WTC11 (cell line): Measurements from ENCODE around the gene SIRT3. TPM values are rescaled to one million over a fixed set of nuclear protein-coding genes. Genes with fewer than 3 reads are reported as not detected.

Experiments used
- ATAC-seq: fragments of 200-7000 bp; cut with Tn5 transposase; 2 replicates; pipeline ENCODE4 v1.10.0; 2021; ENCODE audit warnings: mild to moderate bottlenecking, moderate library complexity
- CTCF ChIA-PET: fragments of 300-600 bp; sonication (Branson Sonifier 250); formaldehyde crosslinking; loops from one replicate; lab custom pipeline; 2021; ENCODE audit warnings: antibody characterized with exemption; lab: Charles Lee
- POLR2A ChIA-PET: fragments of 350-600 bp; sonication (Branson Sonifier 250); formaldehyde crosslinking; loops from one replicate; lab custom pipeline; 2021; ENCODE audit warnings: antibody characterized with exemption; lab: Charles Lee
- DNase-seq: peaks from one replicate; pipeline ENCODE4 v3.0.0; 2021; ENCODE audit warnings: low spot score
- H3K27ac Mint-ChIP-seq: 2 replicates; pipeline ENCODE4 v1.8.0; 2021; ENCODE audit warnings: mixed read lengths
- H3K27me3 Mint-ChIP-seq: 2 replicates; pipeline ENCODE4 v1.8.0; 2021; ENCODE audit warnings: low read depth, mild to moderate bottlenecking, moderate library complexity, mixed read lengths
- H3K36me3 Mint-ChIP-seq: 2 replicates; pipeline ENCODE4 v1.8.0; 2021; ENCODE audit warnings: mixed read lengths
- H3K4me1 Mint-ChIP-seq: 2 replicates; pipeline ENCODE4 v1.8.0; 2022; ENCODE audit warnings: mixed read lengths
- H3K4me3 Mint-ChIP-seq: 2 replicates; pipeline ENCODE4 v1.8.0; 2021; ENCODE audit warnings: mild to moderate bottlenecking, moderate library complexity, mixed read lengths
- H3K9me3 Mint-ChIP-seq: 2 replicates; pipeline ENCODE4 v1.8.0; 2021; ENCODE audit warnings: mixed read lengths
- ATF2 ChIP-seq: sonication (generic); formaldehyde crosslinking; IDR thresholded peaks from 2 replicates; pipeline ENCODE4 v1.8.1; 2022; ENCODE audit warnings: low read depth, missing genetic modification reagents, borderline replicate concordance
- CREB1 ChIP-seq: sonication (generic); formaldehyde crosslinking; IDR thresholded peaks from 2 replicates; pipeline ENCODE4 v1.8.0; 2023; ENCODE audit warnings: mild to moderate bottlenecking, missing genetic modification reagents
- FOXP1 ChIP-seq: sonication (generic); formaldehyde crosslinking; IDR thresholded peaks from 2 replicates; pipeline ENCODE4 v1.8.0; 2022; ENCODE audit warnings: missing genetic modification reagents, mild to moderate bottlenecking, moderate library complexity, borderline replicate concordance
- GABPB1 ChIP-seq: sonication (generic); formaldehyde crosslinking; IDR thresholded peaks from 2 replicates; pipeline ENCODE4 v1.8.1; 2023; ENCODE audit warnings: mild to moderate bottlenecking, missing genetic modification reagents
- HMGA2 ChIP-seq: fragments of 250-450 bp; sonication (Bioruptor Pico); IDR thresholded peaks from 2 replicates; pipeline ENCODE4 v1.4.0; 2021; ENCODE audit warnings: mild to moderate bottlenecking, moderate library complexity
- IRF2 ChIP-seq: sonication (generic); formaldehyde crosslinking; IDR thresholded peaks from 2 replicates; pipeline ENCODE4 v1.8.0; 2022; ENCODE audit warnings: low read depth, missing genetic modification reagents, borderline replicate concordance
- JUN ChIP-seq: sonication (generic); formaldehyde crosslinking; IDR thresholded peaks from 2 replicates; pipeline ENCODE4 v1.8.0; 2023; ENCODE audit warnings: mild to moderate bottlenecking, missing genetic modification reagents
- NR3C1 ChIP-seq: sonication (generic); formaldehyde crosslinking; conservative IDR thresholded peaks from 2 replicates; pipeline ENCODE4 v1.8.1; 2023; ENCODE audit warnings: low read depth, mild to moderate bottlenecking, missing genetic modification reagents
- OVOL2 ChIP-seq: fragments of 250-450 bp; sonication (Bioruptor Pico); IDR thresholded peaks from 2 replicates; pipeline ENCODE4 v1.9.0; 2021; ENCODE audit warnings: mild to moderate bottlenecking, borderline replicate concordance
- PREB ChIP-seq: sonication (generic); formaldehyde crosslinking; IDR thresholded peaks from 2 replicates; pipeline ENCODE4 v1.8.1; 2022; ENCODE audit warnings: mild to moderate bottlenecking, missing genetic modification reagents, moderate library complexity, borderline replicate concordance
- PRRX2 ChIP-seq: fragments of 250-450 bp; sonication (Bioruptor Pico); IDR thresholded peaks from 2 replicates; pipeline ENCODE4 v1.8.0; 2021; ENCODE audit warnings: mild to moderate bottlenecking
- SMAD3 ChIP-seq: sonication (generic); formaldehyde crosslinking; IDR thresholded peaks from 2 replicates; pipeline ENCODE4 v1.8.0; 2022; ENCODE audit warnings: missing genetic modification reagents, mild to moderate bottlenecking, borderline replicate concordance
- SMAD4 ChIP-seq: sonication (generic); formaldehyde crosslinking; IDR thresholded peaks from 2 replicates; pipeline ENCODE4 v1.8.0; 2022; ENCODE audit warnings: mild to moderate bottlenecking, missing genetic modification reagents
- SP1 ChIP-seq: sonication (generic); formaldehyde crosslinking; conservative IDR thresholded peaks from 2 replicates; pipeline ENCODE4 v1.8.1; 2022; ENCODE audit warnings: missing genetic modification reagents
- TEAD4 ChIP-seq: sonication (generic); formaldehyde crosslinking; IDR thresholded peaks from 2 replicates; pipeline ENCODE4 v1.8.0; 2022; ENCODE audit warnings: mild to moderate bottlenecking, missing genetic modification reagents
- TP53 ChIP-seq: sonication (generic); formaldehyde crosslinking; IDR thresholded peaks from 2 replicates; pipeline ENCODE4 v1.8.1; 2023; ENCODE audit warnings: mild to moderate bottlenecking, missing genetic modification reagents
- USF2 ChIP-seq: sonication (generic); formaldehyde crosslinking; IDR thresholded peaks from 2 replicates; pipeline ENCODE4 v1.8.1; 2023; ENCODE audit warnings: mild to moderate bottlenecking, missing genetic modification reagents, moderate library complexity
- ZNF396 ChIP-seq: fragments of 250-450 bp; sonication (Bioruptor Pico); IDR thresholded peaks from 2 replicates; pipeline ENCODE4 v1.8.0; 2021; ENCODE audit warnings: mild to moderate bottlenecking, moderate library complexity, borderline replicate concordance
- ZNF671 ChIP-seq: fragments of 250-450 bp; sonication (Bioruptor Pico); IDR thresholded peaks from 2 replicates; pipeline ENCODE4 v1.8.0; 2021; ENCODE audit warnings: mild to moderate bottlenecking
- total RNA-seq: library from RNA; stranded (reverse); gene quantifications from 3 replicates; pipeline ENCODE4 v1.2.3, GENCODE V29; 2021
- TF ChIP-seq, protein P1 (sequence below): sonication (generic); formaldehyde crosslinking; IDR thresholded peaks from 2 replicates; pipeline ENCODE4 v1.8.0; 2023; ENCODE audit warnings: mild to moderate bottlenecking, missing genetic modification reagents
- TF ChIP-seq, protein P2 (sequence below): sonication (generic); formaldehyde crosslinking; conservative IDR thresholded peaks from 2 replicates; pipeline ENCODE4 v1.8.1; 2022; ENCODE audit warnings: mild to moderate bottlenecking, missing genetic modification reagents
- TF ChIP-seq, protein P3 (sequence below): sonication (generic); formaldehyde crosslinking; IDR thresholded peaks from 2 replicates; pipeline ENCODE4 v1.8.0; 2022; ENCODE audit warnings: mild to moderate bottlenecking, missing genetic modification reagents
- TF ChIP-seq, protein P4 (sequence below): sonication (generic); formaldehyde crosslinking; IDR thresholded peaks from 2 replicates; pipeline ENCODE4 v1.8.0; 2022; ENCODE audit warnings: mild to moderate bottlenecking, missing genetic modification reagents
- TF ChIP-seq, protein P5 (sequence below): fragments of 250-450 bp; sonication (Bioruptor Pico); IDR thresholded peaks from 2 replicates; pipeline ENCODE4 v1.9.0; 2021; ENCODE audit warnings: mild to moderate bottlenecking

SIRT3 gene
- total RNA-seq, 1 experiment from 2014 or later = 21.0 TPM

GRCh38 chr11:207208-207862 lies 28.8 kb downstream of the SIRT3 start, which contains the start of the genes BET1L and RIC8A (continued):
- TF ChIP-seq USF2 (CRISPR knock-in tag) (0 out of 2 replicates have a peak, but pooled peaks have one; percentile 16), PRRX2 (CRISPR knock-in tag) (no peak), ZNF671 (CRISPR knock-in tag) (no peak), SP1 (peak; percentile 99), JUN (CRISPR knock-in tag) (0 out of 2 replicates have a peak, but pooled peaks have one; percentile 82)
- TF ChIP-seq, all 79 proteins: peak for 15

GRCh38 chr11:206526-207207 lies 29.5 kb downstream of the SIRT3 start:
- TF ChIP-seq, protein P1, sequence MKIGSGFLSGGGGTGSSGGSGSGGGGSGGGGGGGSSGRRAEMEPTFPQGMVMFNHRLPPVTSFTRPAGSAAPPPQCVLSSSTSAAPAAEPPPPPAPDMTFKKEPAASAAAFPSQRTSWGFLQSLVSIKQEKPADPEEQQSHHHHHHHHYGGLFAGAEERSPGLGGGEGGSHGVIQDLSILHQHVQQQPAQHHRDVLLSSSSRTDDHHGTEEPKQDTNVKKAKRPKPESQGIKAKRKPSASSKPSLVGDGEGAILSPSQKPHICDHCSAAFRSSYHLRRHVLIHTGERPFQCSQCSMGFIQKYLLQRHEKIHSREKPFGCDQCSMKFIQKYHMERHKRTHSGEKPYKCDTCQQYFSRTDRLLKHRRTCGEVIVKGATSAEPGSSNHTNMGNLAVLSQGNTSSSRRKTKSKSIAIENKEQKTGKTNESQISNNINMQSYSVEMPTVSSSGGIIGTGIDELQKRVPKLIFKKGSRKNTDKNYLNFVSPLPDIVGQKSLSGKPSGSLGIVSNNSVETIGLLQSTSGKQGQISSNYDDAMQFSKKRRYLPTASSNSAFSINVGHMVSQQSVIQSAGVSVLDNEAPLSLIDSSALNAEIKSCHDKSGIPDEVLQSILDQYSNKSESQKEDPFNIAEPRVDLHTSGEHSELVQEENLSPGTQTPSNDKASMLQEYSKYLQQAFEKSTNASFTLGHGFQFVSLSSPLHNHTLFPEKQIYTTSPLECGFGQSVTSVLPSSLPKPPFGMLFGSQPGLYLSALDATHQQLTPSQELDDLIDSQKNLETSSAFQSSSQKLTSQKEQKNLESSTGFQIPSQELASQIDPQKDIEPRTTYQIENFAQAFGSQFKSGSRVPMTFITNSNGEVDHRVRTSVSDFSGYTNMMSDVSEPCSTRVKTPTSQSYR (CRISPR knock-in tag) = no peak
- no peak for TF ChIP-seq PREB (CRISPR knock-in tag)
- TF ChIP-seq IRF2 (CRISPR knock-in tag) = no peak
- no peak for TF ChIP-seq SMAD4
- no peak for TF ChIP-seq SMAD3 (CRISPR knock-in tag)
- TF ChIP-seq ZNF671 (CRISPR knock-in tag) = no peak
- no peak for TF ChIP-seq CREB1 (CRISPR knock-in tag)
- TF ChIP-seq, protein P2, sequence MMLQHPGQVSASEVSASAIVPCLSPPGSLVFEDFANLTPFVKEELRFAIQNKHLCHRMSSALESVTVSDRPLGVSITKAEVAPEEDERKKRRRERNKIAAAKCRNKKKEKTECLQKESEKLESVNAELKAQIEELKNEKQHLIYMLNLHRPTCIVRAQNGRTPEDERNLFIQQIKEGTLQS (CRISPR knock-in tag) = no peak
- TF ChIP-seq HMGA2 = no peak
- TF ChIP-seq NR3C1 = no peak
- no peak for TF ChIP-seq GABPB1 (CRISPR knock-in tag)
- no peak for TF ChIP-seq OVOL2 (CRISPR knock-in tag)
- TF ChIP-seq, protein P3, sequence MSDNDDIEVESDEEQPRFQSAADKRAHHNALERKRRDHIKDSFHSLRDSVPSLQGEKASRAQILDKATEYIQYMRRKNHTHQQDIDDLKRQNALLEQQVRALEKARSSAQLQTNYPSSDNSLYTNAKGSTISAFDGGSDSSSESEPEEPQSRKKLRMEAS (CRISPR knock-in tag) = no peak
- TF ChIP-seq ATF2 (CRISPR knock-in tag) = no peak
- TF ChIP-seq TP53 (CRISPR knock-in tag) = no peak
- TF ChIP-seq, protein P4, sequence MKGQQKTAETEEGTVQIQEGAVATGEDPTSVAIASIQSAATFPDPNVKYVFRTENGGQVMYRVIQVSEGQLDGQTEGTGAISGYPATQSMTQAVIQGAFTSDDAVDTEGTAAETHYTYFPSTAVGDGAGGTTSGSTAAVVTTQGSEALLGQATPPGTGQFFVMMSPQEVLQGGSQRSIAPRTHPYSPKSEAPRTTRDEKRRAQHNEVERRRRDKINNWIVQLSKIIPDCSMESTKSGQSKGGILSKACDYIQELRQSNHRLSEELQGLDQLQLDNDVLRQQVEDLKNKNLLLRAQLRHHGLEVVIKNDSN = no peak
- TF ChIP-seq ZNF396 = no peak
- no peak; the same call in 1 of the 2 replicates for TF ChIP-seq FOXP1
- TF ChIP-seq, protein P5, sequence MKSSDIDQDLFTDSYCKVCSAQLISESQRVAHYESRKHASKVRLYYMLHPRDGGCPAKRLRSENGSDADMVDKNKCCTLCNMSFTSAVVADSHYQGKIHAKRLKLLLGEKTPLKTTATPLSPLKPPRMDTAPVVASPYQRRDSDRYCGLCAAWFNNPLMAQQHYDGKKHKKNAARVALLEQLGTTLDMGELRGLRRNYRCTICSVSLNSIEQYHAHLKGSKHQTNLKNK = no peak
- no peak for TF ChIP-seq TEAD4
- H3K27me3 Mint-ChIP-seq = no peaks in the 10 kb centered on the region
- H3K4me1 Mint-ChIP-seq = peaks cover 8% of the 10 kb centered on the region; the same call in 1 of the 2 replicates
- peaks cover 27% of the 10 kb centered on the region for H3K36me3 Mint-ChIP-seq
- ATAC-seq = peak; percentile 7; the same call in 1 of the 2 replicates
- ChIA-PET POLR2A (interaction anchor here (0.6 to 1.0 kb wide), 2 partner anchors 44 to 162 kb away, joined by 3 to 6 read pairs; no protein-coding TSS in a partner anchor), CTCF (interaction anchor here (0.6 to 2.2 kb wide), 10 partner anchors 44 to 522 kb away, joined by 3 to 23 read pairs (median 4); partner anchors contain the start of gene PHRF1)
- H3K4me3 Mint-ChIP-seq = peak overlapping the region; percentile 97
- DNase-seq = no peak
- H3K27ac Mint-ChIP-seq = peak overlapping the region; percentile 93
- no peaks in the 10 kb centered on the region for H3K9me3 Mint-ChIP-seq
